Smooth muscle cell (in vitro differentiated cells): Measurements from ENCODE around the gene KRTAP10-10. TPM values are rescaled to one million over a fixed set of nuclear protein-coding genes. Genes with fewer than 3 reads are reported as not detected.

Experiments
- DNase-seq: peaks from one replicate; lab custom pipeline; 2025; ENCODE audit not compliant: unreplicated experiment; lab: John Stamatoyannopoulos, UW
- H2AFZ ChIP-seq: fragments of 200-600 bp; sonication (generic); 2 replicates; pipeline ENCODE4 v1.6.0; 2016; ENCODE audit warnings: antibody characterized with exemption, low read depth, mild to moderate bottlenecking
- H3F3A ChIP-seq: fragments of 200-600 bp; sonication (generic); 2 replicates; pipeline ENCODE4 v1.6.0; 2017; ENCODE audit warnings: antibody characterized with exemption, low read depth
- H3K27ac ChIP-seq: fragments of 200-600 bp; sonication (generic); 2 replicates; pipeline ENCODE4 v1.5.1; 2016; ENCODE audit warnings: low read depth, mild to moderate bottlenecking
- H3K27me3 ChIP-seq: fragments of 200-600 bp; sonication (generic); 2 replicates; pipeline ENCODE4 v1.6.1; 2016; ENCODE audit warnings: low read depth, mild to moderate bottlenecking
- H3K36me3 ChIP-seq: fragments of 200-600 bp; sonication (generic); 2 replicates; pipeline ENCODE4 v1.5.1; 2016; ENCODE audit warnings: low read depth
- H3K4me1 ChIP-seq: fragments of 200-600 bp; sonication (generic); 2 replicates; pipeline ENCODE4 v1.5.1; 2016; ENCODE audit warnings: low read depth
- H3K4me2 ChIP-seq: fragments of 200-600 bp; sonication (generic); 2 replicates; pipeline ENCODE4 v1.6.0; 2016; ENCODE audit warnings: mild to moderate bottlenecking
- H3K4me3 ChIP-seq: fragments of 200-600 bp; sonication (generic); 2 replicates; pipeline ENCODE4 v1.5.1; 2016; ENCODE audit warnings: mild to moderate bottlenecking
- H3K79me2 ChIP-seq: fragments of 200-600 bp; sonication (generic); 2 replicates; pipeline ENCODE4 v1.6.0; 2016; ENCODE audit warnings: low read depth, mild to moderate bottlenecking
- H3K9ac ChIP-seq: fragments of 200-600 bp; sonication (generic); 2 replicates; pipeline ENCODE4 v1.6.0; 2016; ENCODE audit warnings: low read depth
- H3K9me3 ChIP-seq: fragments of 200-600 bp; sonication (generic); replicated peaks from 2 replicates; pipeline ENCODE4 v1.5.1; 2016; ENCODE audit warnings: low read depth
- H4K20me1 ChIP-seq: fragments of 200-600 bp; sonication (generic); 2 replicates; pipeline ENCODE4 v1.6.0; 2016; ENCODE audit warnings: low read depth
- WGBS: methylation state at CpG from one replicate; pipeline ENCODE4 v1.1.7; 2016; ENCODE audit warnings: low lambda C conversion rate; 5-methylcytosine and 5-hydroxymethylcytosine counted together
- polyA plus RNA-seq: library from polyadenylated mRNA; unstranded; fragments of >200 nt; fragmentation: Nextera tagmentation; extraction: Ambion mirVana; gene quantifications from 2 replicates; pipeline ENCODE4 v1.2.1, GENCODE V29; 2016
- total RNA-seq: library from RNA; depleted of rRNA; stranded (reverse); fragments of >200 nt; gene quantifications from 2 replicates; pipeline ENCODE4 v1.2.3, GENCODE V29; 2014
- TF ChIP-seq, protein P1 (sequence below): fragments of 200-600 bp; sonication (generic); IDR thresholded peaks from 2 replicates; pipeline ENCODE4 v1.5.1; 2017; ENCODE audit warnings: borderline replicate concordance, mild to moderate bottlenecking, antibody characterized with exemption; ENCODE audit not compliant: insufficient read depth, poor library complexity, severe bottlenecking

KRTAP10-10 gene
- total and polyA plus RNA-seq, 2 experiments from 2014 or later: not detected

DNA sequence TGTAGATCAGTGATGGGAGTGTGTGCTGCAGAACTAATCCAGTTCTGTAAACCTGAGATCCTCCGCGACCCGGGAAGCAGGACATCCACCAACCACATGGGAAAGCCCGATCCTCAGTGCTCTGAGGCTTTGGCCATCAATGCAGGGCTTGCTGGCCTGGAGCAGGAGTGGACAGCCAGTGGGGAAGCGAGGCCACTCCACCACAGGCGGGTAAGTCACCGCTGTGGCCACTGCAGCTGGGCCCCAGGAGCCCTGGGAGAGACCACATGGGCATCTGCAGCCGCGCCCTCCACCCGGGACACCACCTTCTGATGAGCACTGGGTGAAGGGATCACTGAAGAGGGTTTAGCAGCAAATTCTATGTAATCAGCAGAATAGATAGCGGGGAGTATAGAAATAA lies 44.0 kb downstream of the KRTAP10-10 start:
- Histone ChIP-seq H3K9me3 (no peaks in the 10 kb centered on the region), H3K27me3 (no peaks in the 10 kb centered on the region), H3K27ac (no peak overlapping the region), H4K20me1 (no peaks in the 10 kb centered on the region), H3K36me3 (no peaks in the 10 kb centered on the region), H3F3A (no peaks in the 10 kb centered on the region), H2AFZ (no peak overlapping the region), H3K4me3 (no peak overlapping the region), H3K4me2 (no peak overlapping the region), H3K4me1 (peaks cover 1% of the 10 kb centered on the region), H3K79me2 (no peaks in the 10 kb centered on the region), H3K9ac (no peak overlapping the region)
- 83% methylated on average over 11 of the region's 11 CpGs for WGBS
- TF ChIP-seq, protein P1, sequence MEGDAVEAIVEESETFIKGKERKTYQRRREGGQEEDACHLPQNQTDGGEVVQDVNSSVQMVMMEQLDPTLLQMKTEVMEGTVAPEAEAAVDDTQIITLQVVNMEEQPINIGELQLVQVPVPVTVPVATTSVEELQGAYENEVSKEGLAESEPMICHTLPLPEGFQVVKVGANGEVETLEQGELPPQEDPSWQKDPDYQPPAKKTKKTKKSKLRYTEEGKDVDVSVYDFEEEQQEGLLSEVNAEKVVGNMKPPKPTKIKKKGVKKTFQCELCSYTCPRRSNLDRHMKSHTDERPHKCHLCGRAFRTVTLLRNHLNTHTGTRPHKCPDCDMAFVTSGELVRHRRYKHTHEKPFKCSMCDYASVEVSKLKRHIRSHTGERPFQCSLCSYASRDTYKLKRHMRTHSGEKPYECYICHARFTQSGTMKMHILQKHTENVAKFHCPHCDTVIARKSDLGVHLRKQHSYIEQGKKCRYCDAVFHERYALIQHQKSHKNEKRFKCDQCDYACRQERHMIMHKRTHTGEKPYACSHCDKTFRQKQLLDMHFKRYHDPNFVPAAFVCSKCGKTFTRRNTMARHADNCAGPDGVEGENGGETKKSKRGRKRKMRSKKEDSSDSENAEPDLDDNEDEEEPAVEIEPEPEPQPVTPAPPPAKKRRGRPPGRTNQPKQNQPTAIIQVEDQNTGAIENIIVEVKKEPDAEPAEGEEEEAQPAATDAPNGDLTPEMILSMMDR: no peak
- DNase-seq: no peak

- Histone ChIP-seq H3K27ac (no peak within 1 kb of the TSS), H3K4me2 (no peak within 1 kb of the TSS), H3K4me1 (peaks cover 10% of the 10 kb centered on the region), H4K20me1 (no peaks in the 10 kb centered on the region), H3F3A (no peaks in the 10 kb centered on the region), H3K9me3 (no peaks in the 10 kb centered on the region), H3K36me3 (no peaks in the 10 kb centered on the region), H2AFZ (no peak within 1 kb of the TSS), H3K27me3 (no peaks in the 10 kb centered on the region), H3K4me3 (no peak within 1 kb of the TSS), H3K9ac (no peak within 1 kb of the TSS), H3K79me2 (no peaks in the 10 kb centered on the region)
- WGBS: 88% methylated on average over 23 of the region's 23 CpGs
- no peak for DNase-seq
- TF ChIP-seq, protein P1: no peak
Measured at GRCh38 chr21:44681861-44682579, 44.9 kb downstream of the KRTAP10-10 start, which contains the start of gene KRTAP12-1. Gene KRTAP12-1, minus strand, starts transcription at chr21:44682163. Its CDS starts 40 bp downstream, at chr21:44682123.

DNA sequence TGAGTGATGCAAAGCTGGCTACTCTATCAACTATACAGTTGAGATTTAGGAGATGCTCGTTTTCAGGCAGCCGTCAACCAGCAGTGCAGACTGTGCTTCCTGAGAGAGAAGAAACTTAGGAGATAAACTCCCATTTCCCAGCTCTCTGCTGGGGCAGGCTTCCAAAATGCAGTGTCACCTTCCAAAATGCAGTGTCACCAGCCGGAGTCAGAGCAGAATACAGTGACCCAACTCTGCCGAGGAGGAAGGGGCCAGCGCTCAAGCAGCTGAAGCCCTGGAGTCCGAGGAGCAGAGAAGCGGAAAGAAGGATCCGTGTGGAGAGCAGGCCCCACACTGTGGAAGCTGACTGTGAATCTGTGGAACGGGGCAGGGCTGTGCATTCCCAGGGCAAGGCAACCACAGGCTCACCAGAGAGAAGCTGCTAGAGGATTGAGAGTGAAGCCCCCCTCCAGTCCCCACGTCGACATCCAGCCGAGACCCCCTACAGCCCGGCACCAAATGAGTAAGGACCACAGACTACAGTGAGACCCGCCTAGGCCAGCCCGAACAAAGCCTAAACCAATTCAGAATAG lies 45.5 kb downstream of the KRTAP10-10 start:
- no peak overlapping the region for H2AFZ ChIP-seq
- H3K9me3 ChIP-seq: no peaks in the 10 kb centered on the region
- H3K79me2 ChIP-seq: no peaks in the 10 kb centered on the region
- no peak overlapping the region for H3K9ac ChIP-seq
- no peak overlapping the region for H3K4me2 ChIP-seq
- no peaks in the 10 kb centered on the region for H3F3A ChIP-seq
- peaks cover 12% of the 10 kb centered on the region for H3K4me1 ChIP-seq
- 87% methylated on average over 15 of the region's 15 CpGs for WGBS
- H3K36me3 ChIP-seq: no peaks in the 10 kb centered on the region
- TF ChIP-seq, protein P1: no peak
- no peak for DNase-seq
- H4K20me1 ChIP-seq: no peaks in the 10 kb centered on the region
- no peaks in the 10 kb centered on the region for H3K27me3 ChIP-seq
- no peak overlapping the region for H3K4me3 ChIP-seq
- no peak overlapping the region for H3K27ac ChIP-seq
